Testis (tissue), 2 donors: Measurements from ENCODE around the gene KCNT2.

Experiments used
- POLR2A ChIP-seq: fragments of 450-650 bp; IDR thresholded peaks from one replicate; pipeline ENCODE4 v1.6.1; 2017; ENCODE audit warnings: antibody characterized with exemption, mild to moderate bottlenecking, moderate library complexity
- TF ChIP-seq, protein P1 (sequence below), 3 experiments: fragments of 450-650 bp in 2 of 3; fragments of 200-600 bp in 1 of 3; sonication (generic) in 1 of 3; IDR thresholded peaks; one replicate each; pipeline ENCODE4 v1.5.1; 2016 to 2019; ENCODE audit warnings: antibody characterized with exemption in 3 of 3, mild to moderate bottlenecking in 2 of 3, moderate library complexity in 1 of 3

DNA sequence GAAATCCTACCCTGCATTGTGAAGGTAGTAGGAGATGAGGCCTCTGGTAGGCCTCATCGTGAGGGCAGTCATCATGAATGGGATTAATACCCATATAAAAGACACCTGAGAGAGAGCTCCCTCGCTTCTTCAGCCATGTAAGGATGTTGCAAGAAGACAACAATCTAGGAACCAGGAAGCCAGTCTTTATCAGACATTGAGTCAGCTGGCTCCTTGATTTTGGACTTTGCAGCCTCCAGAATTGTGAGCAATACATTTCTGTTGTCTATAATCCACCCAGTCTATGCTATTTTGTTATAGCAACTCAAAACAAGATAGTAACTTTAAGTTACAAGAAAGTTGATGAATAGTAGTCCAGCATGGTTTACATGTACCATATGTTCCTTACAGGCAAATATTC, 208.5 kb downstream of the KCNT2 start:
- TF ChIP-seq, protein P1, sequence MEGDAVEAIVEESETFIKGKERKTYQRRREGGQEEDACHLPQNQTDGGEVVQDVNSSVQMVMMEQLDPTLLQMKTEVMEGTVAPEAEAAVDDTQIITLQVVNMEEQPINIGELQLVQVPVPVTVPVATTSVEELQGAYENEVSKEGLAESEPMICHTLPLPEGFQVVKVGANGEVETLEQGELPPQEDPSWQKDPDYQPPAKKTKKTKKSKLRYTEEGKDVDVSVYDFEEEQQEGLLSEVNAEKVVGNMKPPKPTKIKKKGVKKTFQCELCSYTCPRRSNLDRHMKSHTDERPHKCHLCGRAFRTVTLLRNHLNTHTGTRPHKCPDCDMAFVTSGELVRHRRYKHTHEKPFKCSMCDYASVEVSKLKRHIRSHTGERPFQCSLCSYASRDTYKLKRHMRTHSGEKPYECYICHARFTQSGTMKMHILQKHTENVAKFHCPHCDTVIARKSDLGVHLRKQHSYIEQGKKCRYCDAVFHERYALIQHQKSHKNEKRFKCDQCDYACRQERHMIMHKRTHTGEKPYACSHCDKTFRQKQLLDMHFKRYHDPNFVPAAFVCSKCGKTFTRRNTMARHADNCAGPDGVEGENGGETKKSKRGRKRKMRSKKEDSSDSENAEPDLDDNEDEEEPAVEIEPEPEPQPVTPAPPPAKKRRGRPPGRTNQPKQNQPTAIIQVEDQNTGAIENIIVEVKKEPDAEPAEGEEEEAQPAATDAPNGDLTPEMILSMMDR (IDR thresholded peaks at IDR 0.05), result no peak
- no peak for TF ChIP-seq POLR2A
